Neural crest cell (in vitro differentiated cells): ENCODE results near the gene POLDIP3. TPM values are rescaled to one million over a fixed set of nuclear protein-coding genes. Genes with fewer than 3 reads are reported as not detected.

Experiments used
- DNase-seq: peaks from one replicate; pipeline ENCODE4 v3.0.0; 2021; ENCODE audit warnings: low read depth, mixed read lengths, low spot score
- H3K27ac Mint-ChIP-seq: one replicate; pipeline ENCODE4 v1.8.0; 2021; ENCODE audit warnings: mild to moderate bottlenecking, mixed read lengths; ENCODE audit not compliant: unreplicated experiment
- H3K27me3 Mint-ChIP-seq: 2 replicates; pipeline ENCODE4 v1.8.0; 2021; ENCODE audit warnings: low read depth, mild to moderate bottlenecking, mixed read lengths
- H3K36me3 Mint-ChIP-seq: 2 replicates; pipeline ENCODE4 v1.8.0; 2021; ENCODE audit warnings: low read depth, mild to moderate bottlenecking, mixed read lengths
- H3K4me1 Mint-ChIP-seq: 2 replicates; pipeline ENCODE4 v1.8.0; 2021; ENCODE audit warnings: mixed read lengths
- H3K4me3 Mint-ChIP-seq: one replicate; pipeline ENCODE4 v1.8.0; 2021; ENCODE audit warnings: mild to moderate bottlenecking, mixed read lengths
- H3K9me3 Mint-ChIP-seq: 2 replicates; pipeline ENCODE4 v1.8.0; 2021; ENCODE audit warnings: mixed read lengths
- total RNA-seq: library from RNA; stranded (reverse); gene quantifications from 2 replicates; pipeline ENCODE4 v1.2.1, GENCODE V29; 2021
- TF ChIP-seq, protein P1 (sequence below): fragments of 200-600 bp; sonication (generic); conservative IDR thresholded peaks from 2 replicates; pipeline ENCODE4 v1.5.0; 2021; ENCODE audit warnings: antibody characterized with exemption, mild to moderate bottlenecking

POLDIP3 gene
- total RNA-seq, 1 donor from 2014 or later, result 110 TPM

DNA sequence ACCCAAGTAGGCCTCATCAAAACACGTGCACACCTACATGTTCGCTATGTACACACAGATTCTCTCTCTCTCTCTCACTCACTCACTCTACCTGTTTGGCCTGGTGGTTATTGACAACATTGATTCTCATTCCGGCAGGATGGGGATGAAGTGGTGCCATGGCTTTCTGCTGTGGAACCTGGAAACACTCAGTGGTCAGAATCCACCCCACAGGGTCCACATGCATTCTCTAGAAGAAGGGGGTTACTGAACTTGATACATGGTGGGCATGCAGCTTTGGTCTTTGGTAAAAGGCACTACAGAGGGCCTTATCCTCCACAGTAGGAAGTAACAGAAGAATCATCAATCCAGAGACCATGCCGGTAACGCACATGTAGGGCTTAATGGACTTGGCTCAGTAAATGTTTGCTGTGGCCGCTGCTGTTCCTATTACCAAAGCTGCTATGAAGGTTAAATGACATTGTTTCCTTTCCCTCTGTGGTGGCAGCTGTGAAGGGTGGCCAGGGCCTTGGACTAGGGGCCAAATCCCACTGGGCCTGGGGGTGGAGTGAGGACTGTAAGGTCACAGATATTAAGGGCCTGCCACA is 12.7 kb downstream of the POLDIP3 start:
- Mint-ChIP-seq H3K4me1 (peaks cover 5% of the 10 kb centered on the region), H3K27me3 (no peaks in the 10 kb centered on the region), H3K4me3 (no peak overlapping the region), H3K36me3 (peaks cover 24% of the 10 kb centered on the region), H3K27ac (no peak overlapping the region), H3K9me3 (no peaks in the 10 kb centered on the region)
- TF ChIP-seq, protein P1, sequence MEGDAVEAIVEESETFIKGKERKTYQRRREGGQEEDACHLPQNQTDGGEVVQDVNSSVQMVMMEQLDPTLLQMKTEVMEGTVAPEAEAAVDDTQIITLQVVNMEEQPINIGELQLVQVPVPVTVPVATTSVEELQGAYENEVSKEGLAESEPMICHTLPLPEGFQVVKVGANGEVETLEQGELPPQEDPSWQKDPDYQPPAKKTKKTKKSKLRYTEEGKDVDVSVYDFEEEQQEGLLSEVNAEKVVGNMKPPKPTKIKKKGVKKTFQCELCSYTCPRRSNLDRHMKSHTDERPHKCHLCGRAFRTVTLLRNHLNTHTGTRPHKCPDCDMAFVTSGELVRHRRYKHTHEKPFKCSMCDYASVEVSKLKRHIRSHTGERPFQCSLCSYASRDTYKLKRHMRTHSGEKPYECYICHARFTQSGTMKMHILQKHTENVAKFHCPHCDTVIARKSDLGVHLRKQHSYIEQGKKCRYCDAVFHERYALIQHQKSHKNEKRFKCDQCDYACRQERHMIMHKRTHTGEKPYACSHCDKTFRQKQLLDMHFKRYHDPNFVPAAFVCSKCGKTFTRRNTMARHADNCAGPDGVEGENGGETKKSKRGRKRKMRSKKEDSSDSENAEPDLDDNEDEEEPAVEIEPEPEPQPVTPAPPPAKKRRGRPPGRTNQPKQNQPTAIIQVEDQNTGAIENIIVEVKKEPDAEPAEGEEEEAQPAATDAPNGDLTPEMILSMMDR, result no peak
- DNase-seq, result no peak

DNA sequence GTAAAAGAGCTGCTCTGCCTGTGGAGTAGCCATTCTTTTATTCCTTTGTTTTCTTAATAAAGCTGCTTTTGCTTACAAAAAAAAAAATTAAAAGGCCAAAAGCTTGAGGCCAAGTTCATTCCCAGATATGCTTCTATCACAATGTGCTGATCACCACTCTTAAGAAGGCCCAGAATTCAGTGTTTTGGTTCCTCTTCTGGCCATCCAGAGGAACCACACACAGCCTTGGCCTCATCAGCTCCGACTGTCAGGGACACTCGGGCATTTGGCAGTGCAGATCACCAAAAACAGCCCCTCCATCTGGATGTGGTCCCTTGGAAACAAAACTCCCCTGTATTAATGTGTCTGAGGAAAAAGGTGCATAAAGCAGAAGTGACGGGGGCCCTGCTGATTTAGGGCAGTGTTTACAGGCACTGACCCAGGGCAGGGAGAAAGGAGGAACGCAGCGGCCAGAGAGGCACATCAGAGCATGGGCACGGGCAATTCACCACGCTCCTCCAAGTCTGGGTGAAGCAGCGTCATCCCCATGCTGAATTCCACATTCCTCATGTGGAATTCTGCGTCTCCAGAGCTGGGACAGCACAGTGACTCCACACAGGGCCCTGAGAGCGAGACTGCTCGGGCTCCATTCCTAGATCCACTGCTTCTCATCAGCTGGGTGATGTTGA is 17.7 kb downstream of the POLDIP3 start:
- TF ChIP-seq, protein P1, result no peak
- Mint-ChIP-seq H3K4me1 (no peaks in the 10 kb centered on the region), H3K36me3 (peaks cover 26% of the 10 kb centered on the region), H3K27ac (no peak overlapping the region), H3K27me3 (no peaks in the 10 kb centered on the region), H3K9me3 (no peaks in the 10 kb centered on the region), H3K4me3 (no peak overlapping the region)
- DNase-seq, result no peak

DNA sequence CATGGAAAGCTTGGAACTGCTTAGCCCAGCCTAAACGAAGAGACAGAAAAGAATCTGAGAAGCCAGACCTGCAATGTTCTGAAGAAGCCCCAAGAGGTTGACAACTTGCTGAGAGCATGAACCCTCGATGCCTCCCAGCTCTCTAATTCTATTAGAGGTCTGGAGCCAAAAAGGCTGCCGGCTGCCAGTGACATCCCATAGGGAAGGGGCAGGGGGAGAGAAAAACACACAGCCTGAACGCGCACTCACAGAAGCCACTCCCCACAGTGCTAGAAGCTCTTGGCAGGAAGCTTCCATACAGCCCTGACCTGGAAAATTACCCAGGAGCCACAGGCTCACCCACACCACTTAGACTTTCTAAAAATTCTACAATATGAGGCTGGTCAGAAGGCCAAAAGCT is 18.3 kb downstream of the POLDIP3 start:
- Mint-ChIP-seq H3K27ac (peak overlapping the region; percentile 35), H3K36me3 (peaks cover 22% of the 10 kb centered on the region), H3K9me3 (no peaks in the 10 kb centered on the region), H3K4me3 (no peak overlapping the region), H3K4me1 (no peaks in the 10 kb centered on the region), H3K27me3 (no peaks in the 10 kb centered on the region)
- DNase-seq, result no peak
- TF ChIP-seq, protein P1, result no peak

DNA sequence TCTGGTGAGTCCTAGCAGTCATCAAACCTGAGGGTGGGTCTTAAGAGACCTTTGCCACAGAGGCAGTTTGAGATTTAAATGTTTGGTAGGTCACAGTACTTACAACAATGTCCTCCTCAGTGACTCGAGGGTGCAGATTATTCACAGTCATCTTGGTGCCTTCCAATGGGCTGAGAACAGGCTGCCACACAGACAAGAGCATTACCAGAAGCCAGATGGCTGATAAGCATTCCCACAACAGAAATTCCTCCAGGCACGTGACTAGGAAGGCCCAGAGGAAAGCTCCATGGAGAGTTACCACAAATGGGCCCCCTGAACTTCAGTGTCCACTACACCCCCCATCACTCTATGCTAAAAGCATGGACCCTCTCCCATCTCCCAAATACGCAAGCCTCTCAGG is 19.2 kb downstream of the POLDIP3 start:
- Mint-ChIP-seq H3K27me3 (no peaks in the 10 kb centered on the region), H3K4me1 (no peaks in the 10 kb centered on the region), H3K9me3 (no peaks in the 10 kb centered on the region), H3K27ac (peak overlapping the region; percentile 70), H3K4me3 (no peak overlapping the region), H3K36me3 (peaks cover 22% of the 10 kb centered on the region)
- DNase-seq, result no peak
- TF ChIP-seq, protein P1, result no peak

DNA sequence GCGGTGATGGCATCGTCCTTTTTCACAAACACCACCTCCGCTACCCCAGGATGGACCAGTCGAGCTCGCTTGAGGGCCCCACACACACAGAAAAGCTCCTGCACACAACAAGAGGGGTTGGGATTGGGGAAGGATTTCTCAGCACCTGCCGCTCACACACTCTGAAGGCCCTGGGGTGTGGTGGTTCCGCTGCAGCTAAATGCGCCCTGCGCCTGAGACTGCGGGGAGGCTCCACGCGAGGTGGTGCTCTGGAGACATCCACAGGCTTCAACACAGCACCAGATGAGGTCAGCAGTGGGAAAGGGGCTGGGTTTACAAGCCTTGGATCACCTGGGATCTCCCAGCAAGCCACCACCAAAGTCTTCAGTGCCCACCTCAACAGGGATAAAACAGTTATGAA is 22.7 kb downstream of the POLDIP3 start:
- Mint-ChIP-seq H3K27ac (no peak overlapping the region), H3K27me3 (no peaks in the 10 kb centered on the region), H3K9me3 (no peaks in the 10 kb centered on the region), H3K36me3 (peaks cover 16% of the 10 kb centered on the region), H3K4me3 (no peak overlapping the region), H3K4me1 (no peaks in the 10 kb centered on the region)
- TF ChIP-seq, protein P1, result no peak
- no peak for DNase-seq
